ENCODE measurements around the gene NEK1. TPM values are rescaled to one million over a fixed set of nuclear protein-coding genes. Genes with fewer than 3 reads are reported as not detected.

NEK1 gene
- total RNA-seq, 4 donors from 2014 or later: 6.0 to 18.2 (median 7.1) TPM

- peaks cover 0 to 6% (median 0%) of the 10 kb centered on the region in 3 donors for H3K36me3 ChIP-seq
- H3K4me1 ChIP-seq: no peaks in the 10 kb centered on the region
- TF ChIP-seq CTCF (IDR thresholded peaks at IDR 0.05) (no peak), POLR2A (IDR thresholded peaks at IDR 0.05) (no peak)
- no peak overlapping the region for H3K4me3 ChIP-seq
- no peaks in the 10 kb centered on the region for H3K9me3 ChIP-seq
- no peaks in the 10 kb centered on the region for H3K27me3 ChIP-seq
- no peak overlapping the region for H3K27ac ChIP-seq
- no peak for DNase-seq
These were observed 22.6 kb upstream of the NEK1 start for GRCh38 chr4:169634975-169635374.

- TF ChIP-seq POLR2A (IDR thresholded peaks at IDR 0.05) (no peak), CTCF (IDR thresholded peaks at IDR 0.05) (no peak)
- no peaks in the 10 kb centered on the region for H3K4me1 ChIP-seq
- no peak for DNase-seq
- peaks cover 0 to 4% (median 0%) of the 10 kb centered on the region in 3 donors for H3K36me3 ChIP-seq
- no peaks in the 10 kb centered on the region for H3K27me3 ChIP-seq
- H3K9me3 ChIP-seq: no peaks in the 10 kb centered on the region
- H3K27ac ChIP-seq: no peak overlapping the region
- no peak overlapping the region for H3K4me3 ChIP-seq
These were observed 20.5 kb upstream of the NEK1 start for GRCh38 chr4:169632896-169633295.

GRCh38 chr4:169630069-169630468 lies 17.7 kb upstream of the NEK1 start:
- H3K36me3 ChIP-seq: no peaks in the 10 kb centered on the region
- TF ChIP-seq CTCF (IDR thresholded peaks at IDR 0.05): no peak
- no peak for TF ChIP-seq POLR2A (IDR thresholded peaks at IDR 0.05)
- no peaks in the 10 kb centered on the region for H3K27me3 ChIP-seq
- H3K4me1 ChIP-seq: peaks cover 0 to 5% (median 0%) of the 10 kb centered on the region in 4 donors
- no peak overlapping the region for H3K4me3 ChIP-seq
- no peak overlapping the region for H3K27ac ChIP-seq
- no peaks in the 10 kb centered on the region for H3K9me3 ChIP-seq
- no peak for DNase-seq

GRCh38 chr4:169628579-169628978 lies 16.2 kb upstream of the NEK1 start:
- no peaks in the 10 kb centered on the region for H3K36me3 ChIP-seq
- peaks cover 0 to 5% (median 0%) of the 10 kb centered on the region in 4 donors for H3K4me1 ChIP-seq
- H3K4me3 ChIP-seq: no peak overlapping the region
- no peak for DNase-seq
- H3K9me3 ChIP-seq: no peaks in the 10 kb centered on the region
- H3K27ac ChIP-seq: no peak overlapping the region
- H3K27me3 ChIP-seq: no peaks in the 10 kb centered on the region
- no peak for TF ChIP-seq POLR2A (IDR thresholded peaks at IDR 0.05)

- Histone ChIP-seq H3K36me3 (no peaks in the 10 kb centered on the region), H3K4me1 (peaks cover 0 to 12% (median 0%) of the 10 kb centered on the region in 4 donors), H3K27me3 (no peaks in the 10 kb centered on the region), H3K4me3 (no peak overlapping the region), H3K9me3 (no peaks in the 10 kb centered on the region), H3K27ac (no peak overlapping the region)
- no peak for TF ChIP-seq POLR2A (IDR thresholded peaks at IDR 0.05)
- TF ChIP-seq CTCF (IDR thresholded peaks at IDR 0.05): no peak
- DNase-seq: no peak
These were observed 14.9 kb upstream of the NEK1 start for GRCh38 chr4:169627307-169627706.

GRCh38 chr4:169626331-169627282 lies 14.2 kb upstream of the NEK1 start:
- TF ChIP-seq CTCF (IDR thresholded peaks at IDR 0.05): no peak
- TF ChIP-seq POLR2A (IDR thresholded peaks at IDR 0.05): no peak
- peaks cover 0 to 19% (median 4%) of the 10 kb centered on the region in 4 donors for H3K4me1 ChIP-seq
- no peak overlapping the region for H3K4me3 ChIP-seq
- H3K27me3 ChIP-seq: no peaks in the 10 kb centered on the region
- H3K9me3 ChIP-seq: no peaks in the 10 kb centered on the region
- no peak overlapping the region for H3K27ac ChIP-seq
- no peaks in the 10 kb centered on the region for H3K36me3 ChIP-seq
- no peak for DNase-seq
